Globus pallidus (tissue), 1 donor: ENCODE results near the gene PAMR1.

Source experiments
- DNase-seq: peaks from one replicate; pipeline ENCODE4 v3.0.0-alpha.2; 2015; ENCODE audit warnings: low spot score

Gene PAMR1

DNA sequence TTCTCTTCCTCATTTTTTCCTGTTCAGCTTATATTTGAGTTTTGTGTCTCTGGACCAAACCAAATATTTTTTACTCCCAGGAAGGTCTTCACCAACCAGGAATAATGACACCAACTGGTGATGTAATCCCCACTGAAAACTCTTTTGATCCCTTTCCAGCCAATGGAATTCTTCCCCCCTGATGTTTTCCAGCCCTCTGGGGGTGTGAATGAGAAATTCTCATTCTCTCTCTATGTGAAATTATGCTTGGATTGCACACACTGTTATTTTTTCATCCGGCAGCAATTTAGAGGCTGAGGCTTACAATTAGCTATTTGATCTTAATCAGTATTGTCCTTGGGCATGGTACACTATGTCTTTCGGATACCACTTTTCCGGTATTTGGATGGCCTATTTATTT, 66.6 kb downstream of the PAMR1 start:
- no peak for DNase-seq

DNA sequence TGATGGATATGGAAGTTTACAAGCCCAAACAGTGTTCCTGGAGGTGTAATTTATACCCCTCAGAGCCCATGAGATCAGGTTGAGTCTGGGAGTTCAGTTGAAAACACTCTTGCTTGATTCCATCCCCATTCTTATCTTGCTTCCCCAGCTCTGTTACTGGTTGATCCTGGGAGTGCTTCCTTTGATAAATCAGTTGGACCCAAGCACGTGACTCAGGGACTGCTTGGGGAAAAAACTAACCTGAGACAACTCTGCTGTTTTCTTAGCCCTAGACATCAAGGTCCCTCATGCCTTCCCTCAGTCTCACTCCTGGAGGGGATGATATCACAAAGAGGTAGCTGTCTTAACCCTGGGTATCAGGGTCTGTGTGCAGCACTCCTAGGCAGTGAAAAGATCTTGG, 71.1 kb downstream of the PAMR1 start:
- DNase-seq: no peak

DNA sequence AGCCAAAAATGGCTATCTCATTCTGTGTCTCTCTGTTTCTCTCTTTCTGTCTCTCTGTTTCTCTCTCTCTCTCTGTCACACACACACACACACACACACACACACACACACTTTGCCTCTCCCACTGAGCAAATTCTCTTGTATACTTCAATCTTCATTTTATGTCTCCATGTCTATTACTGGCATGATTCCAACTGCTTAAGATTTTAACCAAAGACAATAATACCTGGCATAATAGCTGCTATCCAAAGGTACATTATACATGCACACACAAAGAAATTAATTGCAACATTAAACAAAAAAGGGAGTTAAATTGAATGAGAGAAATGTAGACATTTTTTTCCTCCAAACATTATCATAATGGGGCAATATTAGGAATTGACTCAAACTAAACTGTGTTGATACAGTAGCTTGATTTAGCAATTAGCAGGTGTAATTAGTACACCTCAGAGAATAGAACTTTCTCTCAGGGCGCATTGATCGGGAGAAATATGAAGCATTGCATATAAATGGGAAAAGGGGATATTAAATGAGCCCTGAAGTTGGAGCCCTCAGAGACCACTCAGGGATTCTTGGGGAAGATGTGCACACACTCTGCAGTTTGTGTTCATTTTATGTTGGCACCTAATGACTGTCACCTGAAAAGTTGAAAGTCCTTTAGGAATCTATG, 88.7 kb downstream of the PAMR1 start:
- DNase-seq: no peak

DNA sequence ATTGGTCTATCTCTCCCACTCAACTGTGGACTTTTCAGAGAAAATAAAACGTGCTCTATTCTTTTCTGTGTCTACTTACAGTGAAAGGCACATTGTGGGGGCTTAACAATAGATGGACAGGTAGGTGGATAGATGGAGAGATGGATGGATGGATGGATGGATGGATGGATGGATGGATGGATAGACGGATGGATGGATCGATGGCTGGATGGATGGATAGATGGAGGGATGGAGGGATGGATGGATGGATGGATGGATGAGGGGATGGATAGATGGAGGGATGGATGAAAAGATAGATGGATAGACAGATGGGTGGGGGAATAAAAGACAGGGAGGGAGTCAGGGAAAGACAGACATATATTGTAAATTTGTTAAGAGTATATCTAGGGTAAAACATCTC, 91.8 kb downstream of the PAMR1 start:
- no peak for DNase-seq

DNA sequence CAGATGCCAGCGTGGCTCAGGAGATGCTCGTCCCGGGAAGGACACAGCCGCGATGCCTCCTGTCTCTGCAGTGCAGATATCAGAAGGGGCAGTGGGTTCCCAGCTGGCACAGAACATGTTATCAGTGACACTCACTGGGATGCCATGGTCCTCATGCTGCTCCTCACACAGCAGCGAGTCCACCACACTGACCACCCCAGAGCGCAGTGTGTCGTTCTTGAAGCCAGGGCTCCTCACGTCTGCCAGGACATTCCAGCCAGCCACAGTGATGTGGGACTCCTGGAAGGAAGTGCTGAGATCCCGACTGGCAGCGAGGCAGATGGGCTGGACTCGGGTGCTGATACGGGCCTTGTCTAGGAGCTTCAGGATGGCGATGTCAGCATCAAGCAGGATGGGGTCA, 93.0 kb downstream of the PAMR1 start:
- no peak for DNase-seq

DNA sequence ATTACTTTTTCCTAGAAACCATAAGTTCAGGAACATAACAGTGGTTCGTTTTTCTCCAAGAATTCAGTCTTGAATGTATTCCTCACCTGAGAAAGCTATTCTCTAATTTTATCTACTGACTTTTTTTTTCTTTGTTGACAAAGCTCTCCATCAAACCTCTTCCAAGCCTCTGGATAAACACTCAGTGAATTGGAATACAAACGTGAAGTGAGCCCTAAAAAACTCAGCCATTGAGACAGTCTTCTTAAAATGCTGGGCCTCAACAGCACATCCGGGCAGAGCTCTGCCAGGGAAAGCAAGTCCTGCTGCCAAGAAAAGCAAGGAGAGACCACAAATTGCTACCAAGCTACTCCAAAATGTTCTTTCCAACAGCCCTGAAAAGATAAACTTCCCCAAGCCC, 98.3 kb downstream of the PAMR1 start:
- peak; percentile 70 for DNase-seq

DNA sequence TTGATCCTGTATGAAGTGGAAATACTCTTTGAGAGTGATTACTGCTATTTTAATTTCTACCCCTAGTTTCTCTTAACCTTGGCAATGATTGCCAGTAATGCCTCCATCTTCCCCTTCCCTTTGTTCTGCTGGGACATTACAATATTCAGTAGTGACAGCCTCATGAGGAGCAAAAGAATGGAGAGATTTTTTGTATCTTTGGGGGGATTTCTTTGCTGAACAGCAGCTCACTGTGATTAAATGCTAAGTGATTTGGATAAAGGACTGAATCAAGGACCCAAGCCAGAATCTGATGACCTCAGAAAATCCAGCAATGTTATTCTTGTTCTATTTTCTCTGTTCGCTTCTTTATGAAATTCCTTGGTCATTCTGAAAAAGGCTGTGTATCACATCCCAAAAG, 99.1 kb downstream of the PAMR1 start:
- DNase-seq: no peak

DNA sequence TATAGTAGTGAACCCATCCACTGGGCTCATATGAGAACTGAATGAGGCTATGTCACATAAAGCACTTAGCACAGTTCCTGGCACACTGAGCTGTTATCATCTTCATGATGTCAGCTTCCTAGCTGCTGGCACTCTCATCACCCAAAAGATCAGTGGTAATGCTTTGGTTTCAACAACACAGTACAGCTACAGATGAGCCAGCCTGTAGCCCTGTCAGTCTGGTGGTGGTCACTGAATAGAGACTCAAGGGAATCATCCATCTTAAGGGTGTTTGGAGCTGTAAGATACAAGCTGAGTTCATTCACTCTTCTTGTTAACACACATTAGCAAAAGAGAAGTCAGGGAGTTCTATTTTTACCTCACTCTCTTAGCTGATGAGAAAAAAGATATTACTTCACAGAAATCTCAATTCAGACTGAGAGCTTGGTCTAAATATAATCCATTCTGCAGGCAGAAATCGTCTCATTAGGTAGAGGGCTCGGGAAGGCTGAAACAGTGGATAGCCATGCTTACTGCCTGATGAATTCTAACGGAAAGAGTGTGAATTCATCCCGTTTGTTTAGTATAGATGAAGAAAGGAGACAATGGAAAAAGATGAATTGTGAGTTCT, 99.7 kb downstream of the PAMR1 start:
- no peak for DNase-seq

DNA sequence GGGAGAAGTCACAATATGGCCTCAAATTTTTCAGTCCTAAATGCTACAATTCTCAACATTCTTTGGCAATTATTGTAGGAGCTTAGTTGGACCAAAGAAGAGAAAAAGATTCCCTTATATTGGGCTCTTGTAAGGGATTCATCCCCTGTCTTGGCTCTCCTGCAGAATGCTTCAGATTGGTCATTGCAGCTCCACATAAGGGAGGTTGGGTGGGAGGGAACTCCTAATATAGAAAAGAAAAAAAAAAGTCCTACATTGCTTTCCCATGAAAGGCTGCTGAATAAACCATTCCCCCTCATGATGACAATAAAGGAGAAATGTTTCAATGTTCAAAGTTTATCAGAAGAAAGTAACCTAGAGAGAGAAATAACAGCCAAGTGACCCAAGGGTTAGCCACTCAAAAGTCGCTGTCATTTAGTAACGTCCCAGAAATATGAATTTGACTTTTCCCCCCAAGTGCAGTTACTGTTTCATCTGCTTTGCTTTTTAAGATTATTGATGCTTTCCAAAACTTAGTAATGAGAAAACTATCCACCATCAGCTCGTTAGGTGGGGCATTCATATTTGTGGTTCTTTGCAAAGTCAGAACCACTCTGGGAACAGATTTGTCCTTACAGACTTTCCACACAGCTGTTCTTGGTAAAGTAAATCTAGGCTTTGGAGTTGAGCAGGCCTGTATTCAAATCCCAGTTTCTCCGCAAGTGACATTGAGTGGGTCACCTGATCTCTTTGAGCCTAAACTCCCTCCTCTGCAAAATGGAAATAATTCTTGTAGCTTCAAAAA, 101.1 kb downstream of the PAMR1 start:
- no peak for DNase-seq

DNA sequence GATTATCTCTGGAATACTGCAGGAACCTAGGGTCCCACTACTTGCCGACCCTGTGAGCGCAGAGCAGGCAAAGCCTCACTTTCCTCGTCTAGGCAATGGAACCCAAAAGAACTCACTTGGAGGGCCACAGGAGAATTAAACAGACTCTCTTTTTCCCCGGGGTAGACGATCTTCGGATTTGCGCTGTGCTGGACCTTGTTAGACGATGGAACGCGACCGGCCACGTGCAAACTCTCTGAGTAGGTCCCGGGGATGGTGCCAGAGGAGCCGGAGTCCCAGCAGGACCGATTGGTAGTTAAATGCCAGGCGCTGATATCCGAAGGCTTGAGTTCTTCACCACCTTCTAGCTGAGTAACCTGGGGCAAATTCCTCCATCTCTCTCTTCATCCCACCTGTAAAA, 105.0 kb downstream of the PAMR1 start:
- no peak for DNase-seq

DNA sequence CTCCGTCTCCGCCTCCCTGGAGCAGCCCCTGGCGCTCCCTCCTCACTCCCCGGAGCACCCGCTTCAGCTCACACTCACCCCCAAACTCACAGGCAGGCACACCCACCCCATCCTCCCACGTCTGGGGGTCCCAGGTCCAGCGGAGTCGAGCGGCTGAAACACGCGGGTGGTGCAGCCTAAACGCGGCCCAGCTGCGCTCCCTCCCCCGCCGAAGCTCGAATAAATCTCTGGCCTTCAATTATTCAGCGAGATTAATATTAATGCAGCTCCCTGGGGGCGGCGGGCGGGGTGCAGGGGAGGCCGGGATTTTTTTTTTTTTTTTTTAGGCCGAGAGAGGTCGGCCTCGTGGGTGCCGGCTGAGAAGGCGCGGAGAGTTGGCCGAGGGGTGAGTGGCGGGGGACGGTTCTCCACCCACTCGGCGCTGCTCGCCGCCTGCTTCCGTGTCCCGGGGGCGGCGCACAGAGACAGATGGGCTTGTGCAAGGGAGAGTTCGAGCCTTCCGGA, 105.5 kb downstream of the PAMR1 start:
- no peak for DNase-seq

DNA sequence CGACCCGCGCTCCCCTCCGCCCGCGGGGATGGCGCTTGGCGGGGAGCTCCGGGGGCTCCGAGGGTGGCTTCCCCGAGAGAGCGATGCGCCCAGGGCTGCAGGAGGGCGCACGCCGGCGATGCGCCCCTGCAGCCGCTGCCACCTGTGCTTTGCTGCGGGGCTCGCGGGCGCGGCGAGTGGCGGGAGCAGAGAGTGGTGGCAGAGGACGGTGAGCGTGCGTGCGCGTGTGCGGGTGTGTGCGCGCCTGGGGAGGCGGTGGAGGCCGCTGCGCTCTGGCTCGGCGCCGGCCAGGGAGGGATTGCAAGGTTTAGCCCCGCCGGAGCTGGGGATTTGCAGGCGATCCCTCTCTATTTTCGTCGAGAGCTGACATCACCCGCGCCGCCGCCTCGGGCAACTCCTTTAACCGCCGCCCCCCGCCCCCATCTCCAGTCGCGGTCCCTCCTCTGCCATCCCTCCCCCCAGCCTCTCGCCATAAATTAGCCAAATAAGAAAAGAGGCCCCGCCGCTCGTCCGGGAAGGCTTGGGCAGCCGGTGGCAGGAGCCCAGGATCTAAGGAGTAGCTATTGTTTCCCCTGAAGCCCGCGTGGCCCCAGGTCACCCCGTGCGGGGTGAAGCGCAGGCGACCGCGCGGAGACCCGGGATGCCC, 106.1 kb downstream of the PAMR1 start, which contains the start of gene SLC1A2:
TSS of gene SLC1A2 (minus strand) at position 375 of the 646 bp plus-strand sequence. CDS start 592 bp downstream, outside the sequence.
- peak; percentile 66 for DNase-seq

DNA sequence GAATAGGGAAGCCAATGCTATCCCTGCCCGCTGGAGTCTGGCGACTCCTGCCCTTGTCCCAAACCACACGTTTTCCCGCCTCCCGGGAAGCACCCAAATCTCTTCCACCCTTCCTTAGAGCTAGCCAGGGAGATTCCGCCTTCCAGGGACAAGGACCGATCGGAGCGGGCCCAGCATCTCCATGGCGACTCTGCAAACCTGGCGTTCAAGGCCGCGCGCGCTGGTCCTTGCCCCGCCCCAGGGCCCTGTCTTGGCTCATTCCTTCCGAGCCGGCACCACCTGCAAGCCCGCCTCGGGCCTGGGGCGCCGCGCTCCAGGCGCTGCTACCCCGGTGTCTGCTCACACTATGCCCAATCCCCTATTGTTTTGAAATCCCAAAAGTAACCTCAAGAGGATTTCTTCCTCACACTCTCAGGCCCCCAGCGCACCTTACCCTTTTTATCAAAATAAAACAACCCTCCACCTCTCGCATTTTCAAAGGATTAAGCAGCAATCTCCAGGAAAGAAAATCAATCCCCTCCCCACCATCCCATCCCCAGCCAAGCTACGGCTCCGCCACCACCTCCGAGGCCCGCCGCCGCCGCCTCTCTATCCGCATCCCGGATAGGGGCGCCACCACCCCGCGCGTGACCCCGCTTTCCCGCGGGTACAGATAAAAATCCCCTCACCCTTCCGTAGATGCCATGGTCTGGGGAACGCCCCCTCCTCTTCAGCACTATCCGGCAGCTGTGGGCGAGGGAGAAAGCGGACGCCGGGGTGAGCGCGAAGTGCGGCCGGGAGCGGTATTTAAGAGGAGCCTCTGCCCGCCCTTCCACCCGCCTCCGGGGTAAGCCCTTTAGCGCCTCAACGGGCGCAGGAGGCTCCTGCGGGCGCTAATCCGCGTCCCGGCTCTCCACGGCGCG, 106.9 kb downstream of the PAMR1 start:
- no peak for DNase-seq

DNA sequence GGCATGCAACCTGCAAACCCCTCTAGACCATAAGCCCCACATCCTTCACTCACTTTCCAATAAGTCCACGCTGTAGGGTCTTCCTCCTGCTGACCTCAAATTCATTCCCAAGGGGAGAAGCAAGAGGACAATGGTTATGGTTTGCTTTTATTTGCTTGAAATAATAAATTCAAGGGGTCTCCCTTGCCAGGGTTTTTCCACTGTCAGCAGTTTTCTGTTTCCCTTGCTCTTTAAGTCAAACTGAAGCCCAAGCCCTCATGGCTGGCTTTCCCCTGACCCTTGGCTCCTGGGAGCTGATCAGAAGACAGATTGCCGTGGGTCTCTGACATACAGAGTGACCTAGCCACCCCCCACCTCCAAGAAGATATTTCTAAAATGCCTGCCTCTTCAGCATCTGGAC, 109.9 kb downstream of the PAMR1 start:
- no peak for DNase-seq

DNA sequence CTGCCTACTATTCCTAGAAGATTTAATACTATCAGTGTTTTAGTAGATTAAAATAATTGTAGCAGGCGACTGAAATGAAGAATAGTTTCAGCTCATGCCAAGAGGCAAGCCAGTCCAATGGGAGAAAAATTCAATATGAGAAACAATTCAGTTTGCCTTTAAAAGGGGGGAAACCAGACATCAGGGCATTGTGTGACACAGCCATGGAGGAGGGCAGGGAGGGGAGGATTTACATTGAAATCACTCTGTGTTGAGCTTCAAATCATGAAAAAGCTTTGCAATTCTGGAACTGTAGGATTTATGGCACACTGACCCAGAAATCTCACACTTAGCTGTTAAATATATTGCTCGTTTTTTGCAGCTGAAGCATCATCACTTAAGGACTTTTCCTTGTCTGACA, 110.6 kb downstream of the PAMR1 start:
- no peak for DNase-seq

DNA sequence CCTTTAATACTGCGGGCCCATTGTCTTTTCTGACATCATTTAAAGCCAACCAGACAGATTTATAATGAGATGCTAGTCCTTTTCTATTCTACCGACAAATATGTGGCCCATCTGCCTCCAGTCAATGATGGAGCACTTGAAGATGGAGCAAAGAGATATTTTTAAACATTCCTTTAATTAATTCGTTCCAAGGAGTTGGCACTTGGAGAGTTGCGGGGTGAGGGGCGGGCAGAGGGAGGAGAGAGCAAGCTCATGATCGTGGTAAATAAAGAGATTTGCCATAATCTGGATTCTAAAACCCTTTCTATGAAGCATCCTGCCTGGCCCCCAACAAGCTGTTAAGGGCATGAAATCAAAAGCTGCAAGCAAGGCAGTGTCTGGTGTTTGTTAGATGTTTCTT, 111.1 kb downstream of the PAMR1 start:
- DNase-seq: no peak

DNA sequence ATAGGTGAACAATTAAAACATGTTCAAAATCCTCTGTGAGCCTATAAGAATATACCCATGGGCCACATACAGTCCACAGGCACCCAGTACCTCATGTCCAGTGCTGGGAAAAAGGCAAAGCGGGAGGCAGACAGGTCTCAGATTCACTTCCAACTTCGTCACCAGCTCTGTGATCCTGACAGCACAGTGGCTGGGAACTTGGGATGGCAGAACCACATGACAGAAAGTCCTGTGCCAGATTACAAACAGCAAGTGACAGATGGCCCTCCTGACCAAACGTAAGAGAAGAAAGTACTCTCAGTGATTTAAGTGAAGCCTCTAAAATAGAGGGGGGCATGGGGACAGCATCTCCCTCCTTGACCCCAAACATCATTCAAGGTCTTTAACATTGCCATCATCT, 111.8 kb downstream of the PAMR1 start:
- no peak for DNase-seq

DNA sequence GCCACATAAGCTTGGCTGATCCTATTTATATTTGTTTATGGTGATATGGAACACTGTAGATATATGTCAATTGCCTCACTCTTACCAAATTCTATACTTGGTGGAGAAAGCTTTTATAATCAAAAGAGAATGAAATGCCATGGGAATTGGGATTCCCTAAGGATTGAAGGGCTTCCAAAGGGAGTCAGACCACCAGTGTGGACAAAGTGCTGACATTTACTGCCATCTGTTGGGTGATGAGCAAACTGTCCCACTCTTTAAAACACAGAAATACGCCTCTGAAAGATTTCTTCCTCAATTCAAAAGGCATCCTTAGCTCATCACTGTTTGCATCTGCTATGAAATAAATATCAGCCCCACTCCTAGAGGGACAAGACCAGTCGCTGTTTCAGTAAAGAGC, 113.1 kb downstream of the PAMR1 start:
- no peak for DNase-seq

DNA sequence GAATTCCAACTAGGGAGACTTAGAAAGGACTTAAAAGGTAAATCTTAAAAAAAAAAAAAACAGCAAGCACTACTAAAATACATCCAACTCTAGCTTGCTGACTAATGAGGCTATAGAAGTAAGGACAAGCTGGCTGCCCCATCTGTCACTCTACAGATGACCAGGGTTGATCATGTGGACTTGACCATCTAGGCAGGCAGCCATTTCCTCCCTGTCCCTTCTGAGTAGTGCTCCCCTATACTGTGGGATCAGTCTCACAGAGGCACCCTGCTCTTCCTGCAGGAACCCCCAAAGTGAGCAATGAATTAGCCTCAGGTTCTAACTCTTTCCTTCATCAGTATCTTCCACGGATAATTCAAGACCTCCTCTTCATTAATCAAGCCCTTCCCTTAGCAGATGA, 118.4 kb downstream of the PAMR1 start:
- no peak for DNase-seq

DNA sequence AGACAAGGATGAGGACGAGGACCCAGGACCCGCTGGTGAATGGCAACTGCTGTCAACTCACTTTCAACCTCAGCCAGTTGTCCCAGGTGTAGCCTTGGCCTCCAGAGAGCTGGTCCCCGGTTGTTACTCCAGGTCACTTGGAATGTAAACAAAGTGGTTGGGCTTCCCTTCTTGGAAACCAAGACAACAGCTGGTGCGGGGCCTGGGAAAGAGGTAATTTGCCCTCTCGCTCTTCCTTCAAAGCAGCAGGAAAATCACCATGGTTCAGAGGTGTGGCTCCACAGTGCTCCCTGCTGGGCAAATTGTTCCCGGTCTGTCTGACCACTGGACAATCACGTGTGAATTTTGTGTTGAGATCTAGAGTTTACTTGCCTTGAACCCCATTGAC, 121.0 kb downstream of the PAMR1 start:
- DNase-seq: no peak

DNA sequence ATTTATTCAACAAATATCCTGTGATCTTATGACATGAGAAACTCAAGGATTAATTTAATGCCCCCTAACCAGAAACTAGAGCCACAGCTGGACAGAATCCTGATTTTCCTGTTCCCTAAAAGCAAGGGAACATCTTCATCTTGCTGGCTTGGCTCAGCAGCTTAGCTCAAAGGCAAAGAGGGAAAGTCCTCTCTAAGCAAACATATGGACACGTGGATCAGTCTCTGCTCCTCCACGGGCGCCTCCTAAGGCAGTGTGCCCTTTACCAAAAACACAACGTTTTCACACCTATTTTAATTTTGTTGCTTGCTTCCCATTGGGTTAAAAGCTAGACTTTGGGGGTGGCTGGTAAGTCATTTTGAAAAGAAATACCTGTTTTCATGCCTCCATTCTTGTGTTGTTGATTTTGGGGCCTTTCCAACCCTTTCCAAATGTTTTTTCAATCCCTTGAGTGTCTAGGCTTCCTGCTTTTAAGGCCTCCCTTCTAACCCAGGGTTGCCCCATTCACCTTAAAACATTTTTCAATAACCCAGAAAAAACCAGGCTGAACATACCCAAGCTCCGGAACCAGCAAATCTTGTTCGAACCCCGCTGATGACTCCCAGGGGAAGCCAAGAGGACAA, 121.5 kb downstream of the PAMR1 start:
- no peak for DNase-seq
